Stimulated activated CD8-positive, alpha-beta memory T cell treated with anti-CD3 and anti-CD28 coated beads, Interleukin-15, amount 100 ng/mL, for 48 hours (primary cell): ENCODE results near the gene PCNX3.

Experiments used
- DNase-seq, 2 donors: peaks; one replicate each; pipeline ENCODE4 v3.0.0-alpha.2; 2020; ENCODE audit warnings: low read depth in 2 of 2

Gene PCNX3

DNA sequence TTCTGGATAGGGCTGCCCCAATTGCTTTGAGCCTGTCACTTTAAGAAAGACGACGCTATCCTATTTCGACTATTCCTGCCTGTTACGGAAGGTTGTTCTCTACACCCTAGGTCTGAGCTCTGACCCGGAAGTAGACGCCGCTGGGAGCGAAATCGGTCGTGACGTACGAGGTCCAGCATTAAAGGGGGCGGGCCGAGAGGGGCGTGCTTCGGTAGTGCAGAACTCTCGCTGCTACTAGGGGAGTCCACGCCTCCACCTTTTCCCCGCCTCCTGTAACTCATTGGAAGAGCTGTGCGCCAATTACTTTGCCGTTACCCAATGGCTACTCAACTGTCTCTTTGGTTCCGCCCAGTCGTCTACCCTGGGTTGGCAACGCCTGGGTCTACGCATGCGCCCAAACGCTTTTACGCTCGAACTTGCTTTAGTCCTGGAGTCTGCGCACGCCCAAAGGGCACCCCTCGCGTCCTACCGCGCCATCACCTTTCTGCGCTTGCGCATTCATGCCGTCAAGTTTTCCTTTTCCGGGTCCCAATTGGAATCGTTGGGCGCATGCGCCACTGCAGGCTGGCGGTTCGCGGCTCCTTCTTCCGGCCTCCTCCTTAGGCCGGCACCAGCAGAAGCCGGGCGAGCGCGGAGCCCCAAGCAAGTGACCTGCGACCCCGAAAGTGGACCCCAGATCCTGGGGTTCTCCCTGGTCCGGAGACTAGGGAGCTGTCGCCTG is at the start of gene PCNX3:
TSS of gene PCNX3 (plus strand) at position 548 of the 721 bp plus-strand sequence. CDS start 536 bp downstream, outside the sequence.
- peak; percentile 100 for DNase-seq

DNA sequence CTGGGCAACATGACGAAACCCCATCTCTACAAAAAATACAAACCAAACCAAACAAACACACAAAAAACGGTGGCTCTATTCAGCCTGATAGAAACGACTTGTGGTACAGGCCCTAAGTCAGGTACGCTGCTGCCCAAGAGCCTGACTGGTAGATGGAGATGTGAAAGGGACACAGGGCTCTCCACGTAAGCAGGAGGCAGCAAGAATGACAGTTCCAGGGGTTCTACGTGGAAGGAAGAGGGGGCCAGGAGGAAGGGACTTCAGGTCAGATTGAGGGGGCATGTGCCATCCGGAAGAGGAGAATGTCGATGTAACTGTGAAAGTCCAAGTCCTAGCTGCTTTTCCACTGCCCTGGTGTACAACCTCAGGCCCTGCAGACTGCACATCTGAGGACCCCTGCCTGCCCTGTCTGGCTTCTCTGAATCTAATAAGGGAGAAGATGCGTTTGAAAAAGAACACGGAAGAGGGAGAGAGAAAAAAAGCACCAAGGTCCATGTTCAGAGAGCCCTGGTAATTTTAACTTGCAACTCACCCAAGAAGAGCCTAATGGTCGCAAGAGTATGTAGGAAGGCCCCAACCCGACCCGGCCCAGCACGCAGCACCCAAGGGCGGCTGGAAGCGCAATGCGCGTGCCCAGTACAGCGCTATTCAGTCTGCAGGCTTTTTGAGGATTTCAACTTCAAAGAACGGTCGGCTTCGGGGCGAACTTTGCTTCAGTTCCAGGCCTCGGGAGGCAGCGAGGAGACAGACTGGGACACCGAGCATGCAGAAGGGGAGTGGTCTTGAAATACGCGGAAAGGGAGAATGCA is 46.2 kb upstream of the PCNX3 start:
- DNase-seq = no peak

GRCh38 chr11:65569973-65570918 is 45.3 kb upstream of the PCNX3 start, which contains the start of gene ZNRD2:
Gene ZNRD2 (plus strand): TSS chr11:65570477. CDS start chr11:65570492, 15 bp downstream.
- DNase-seq = peak; percentile 100

- no peak for DNase-seq
Measured at GRCh38 chr11:65571420-65571819, 44.2 kb upstream of the PCNX3 start.

GRCh38 chr11:65571940-65572339 is 43.6 kb upstream of the PCNX3 start:
- no peak for DNase-seq

- peak; percentile 81 to 85 for DNase-seq
Measured at GRCh38 chr11:65572356-65573051, 43.1 kb upstream of the PCNX3 start, which contains the start of gene FAM89B. Gene FAM89B (plus strand): TSS chr11:65572538. CDS start chr11:65572670, 132 bp downstream.

- DNase-seq = no peak
Measured at GRCh38 chr11:65573391-65574079, 42.0 kb upstream of the PCNX3 start.

DNA sequence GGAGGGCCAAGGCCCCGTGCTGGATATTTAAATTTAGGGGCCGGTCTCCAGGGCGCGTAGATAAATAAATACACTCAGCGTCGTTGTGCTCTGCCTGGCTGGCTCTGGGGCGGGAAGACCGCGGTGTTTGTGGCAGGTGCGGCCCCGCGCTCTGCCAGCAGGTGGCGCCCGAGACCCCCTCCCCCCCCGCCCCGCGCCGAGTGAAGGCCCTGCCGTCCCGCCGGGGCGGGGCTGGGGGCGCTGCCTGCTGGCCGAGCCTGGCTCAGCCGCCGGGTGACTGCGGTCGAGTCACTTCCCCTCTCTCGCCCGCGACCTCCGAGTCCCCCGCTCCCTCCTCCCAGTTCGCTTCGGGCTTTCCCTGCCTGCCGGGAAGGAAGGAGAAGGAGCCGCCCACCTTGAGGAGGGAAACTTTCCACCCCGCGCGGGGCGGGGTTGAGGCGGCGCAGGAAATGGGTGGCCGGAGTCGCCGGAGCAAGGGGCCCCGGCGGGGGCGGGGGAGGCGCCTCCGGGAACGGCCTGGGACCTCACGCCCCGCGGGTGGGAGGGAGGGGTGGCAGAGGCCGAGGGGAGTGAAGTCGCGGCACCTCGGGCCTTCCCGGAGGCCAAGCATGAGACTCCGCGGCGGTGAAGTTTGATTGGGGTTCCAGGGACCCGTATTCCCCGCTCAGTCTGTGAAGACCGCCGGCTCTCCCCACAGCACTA is 41.3 kb upstream of the PCNX3 start:
- peak; percentile 93 to 96 for DNase-seq

- DNase-seq = no peak
Measured at GRCh38 chr11:65574811-65575567, 40.6 kb upstream of the PCNX3 start.

DNA sequence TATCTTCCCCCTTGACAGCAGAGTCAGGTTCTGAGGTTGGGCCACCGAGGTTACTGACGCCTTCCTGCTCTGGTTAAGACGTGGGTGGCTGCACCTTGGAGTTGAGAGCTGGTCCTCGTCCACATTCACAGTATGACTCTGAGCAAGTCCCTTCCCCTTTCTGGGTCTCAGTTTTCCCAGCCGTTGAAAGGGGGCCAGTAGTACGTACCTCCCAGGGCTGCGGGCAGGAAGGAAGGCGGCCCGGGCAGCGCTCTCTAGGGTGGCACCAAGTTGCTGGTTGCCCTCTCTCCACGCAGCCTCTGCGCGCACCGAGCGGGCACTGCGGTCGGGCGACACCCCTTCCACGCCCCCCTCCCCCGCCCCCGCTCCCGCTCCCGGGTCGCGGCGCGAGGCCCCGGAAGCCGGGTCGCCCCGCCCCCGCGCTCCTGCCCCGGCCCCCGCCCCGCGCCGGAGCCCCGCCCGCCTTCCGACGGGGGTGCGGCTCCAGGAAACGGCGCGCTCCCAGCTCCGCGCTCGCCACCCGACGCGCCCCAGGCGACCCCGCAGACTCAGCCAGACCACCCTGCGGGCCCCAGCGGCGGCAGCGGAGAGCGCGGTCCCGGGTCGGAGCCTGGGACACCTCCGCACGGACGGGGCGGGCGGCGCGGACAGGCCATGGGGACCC is 39.9 kb upstream of the PCNX3 start, which contains the start of gene EHBP1L1:
TSS of gene EHBP1L1 (plus strand) at position 486 of the 664 bp plus-strand sequence. CDS start 250 bp downstream, outside the sequence.
- DNase-seq = peak; percentile 69 to 71

GRCh38 chr11:65576232-65576866 is 39.2 kb upstream of the PCNX3 start:
- DNase-seq = no peak

- no peak for DNase-seq
Measured at GRCh38 chr11:65576867-65577755, 38.5 kb upstream of the PCNX3 start.

- DNase-seq = no peak
Measured at GRCh38 chr11:65577756-65578109, 37.8 kb upstream of the PCNX3 start.

GRCh38 chr11:65578134-65578533 is 37.4 kb upstream of the PCNX3 start:
- DNase-seq = no peak

DNA sequence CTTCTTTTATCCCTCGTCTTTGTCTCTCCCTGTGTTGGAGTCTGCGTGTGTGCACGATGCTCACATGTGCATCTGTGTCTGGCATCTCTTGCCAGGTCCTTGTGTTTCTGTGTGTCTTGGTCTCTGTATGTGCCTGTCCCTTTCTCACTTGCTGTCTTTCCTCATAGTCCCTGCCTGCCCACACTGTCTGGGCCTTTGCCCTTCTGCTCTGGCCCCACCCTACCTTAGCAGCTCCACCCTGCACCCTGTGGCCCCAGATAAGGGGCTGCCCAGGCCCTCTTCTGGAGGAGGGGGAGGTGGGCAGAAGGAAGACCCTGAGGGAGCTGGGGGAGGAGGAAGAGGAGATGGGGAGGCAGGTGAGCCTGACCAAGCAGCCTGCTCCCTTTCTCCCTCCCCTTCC is 36.9 kb upstream of the PCNX3 start:
- DNase-seq = no peak

DNA sequence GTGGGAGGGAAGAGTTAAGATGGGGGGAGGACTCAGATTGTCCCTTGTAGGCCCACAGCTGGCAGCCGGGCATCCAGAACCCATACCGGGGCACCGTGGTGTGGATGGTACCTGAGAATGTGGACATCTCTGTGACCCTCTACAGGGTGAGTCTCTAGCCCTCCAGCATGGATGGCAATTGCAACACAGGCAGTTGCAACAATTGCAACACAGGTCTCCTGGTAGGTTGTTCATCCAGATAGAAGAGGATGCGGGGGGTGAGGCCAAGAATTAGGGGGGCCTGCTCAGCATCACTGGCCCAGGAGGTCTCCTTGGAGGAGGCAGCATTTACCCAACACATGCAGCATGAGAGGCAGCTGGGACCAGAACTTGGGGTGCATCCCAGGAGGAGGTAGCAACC is 36.3 kb upstream of the PCNX3 start:
- no peak for DNase-seq
